HG03060 (cell line): ENCODE results near the gene COPS9.

Source experiments
- ATAC-seq: cut with Tn5 transposase; IDR thresholded peaks from one replicate; pipeline ENCODE4 v1.9.1; 2021; ENCODE audit warnings: low read depth, moderate number of reproducible peaks; ENCODE audit not compliant: unreplicated experiment

Gene COPS9

DNA sequence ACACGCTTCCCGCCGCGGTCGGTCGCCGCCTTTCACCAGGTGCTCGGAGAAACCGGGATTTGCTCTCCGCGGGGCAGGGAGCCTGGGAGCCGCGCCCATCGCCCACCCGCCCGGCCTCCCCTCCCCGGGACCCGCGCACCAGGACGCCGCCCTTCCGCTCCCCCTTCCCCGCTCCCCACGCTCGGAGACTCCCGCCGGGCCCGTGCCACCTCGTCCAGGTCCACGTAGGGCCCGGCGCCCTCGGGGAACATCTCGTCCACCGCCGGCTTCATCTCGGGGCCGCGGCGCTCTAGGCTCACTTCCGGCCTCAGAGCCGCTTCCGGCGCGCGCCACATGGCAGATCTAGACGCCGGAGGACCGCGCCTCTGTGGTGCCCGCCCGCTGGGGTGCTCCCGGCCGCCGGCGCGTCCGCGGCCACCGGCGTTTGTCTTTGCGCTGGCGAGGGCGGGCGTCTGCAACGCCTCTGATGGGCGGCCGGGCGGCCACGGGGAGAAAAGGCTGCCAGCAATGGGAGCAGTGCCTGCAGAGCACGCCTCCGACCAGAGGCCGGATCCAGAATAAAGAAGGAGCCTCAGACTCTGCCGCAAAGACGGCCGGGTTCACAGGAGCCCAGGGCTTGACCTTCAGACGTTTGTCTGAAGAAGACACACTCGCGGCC, at the start of gene COPS9:
TSS of gene COPS9 (minus strand) at position 293 of the 658 bp plus-strand sequence. CDS start at position 272, 21 bp downstream.
- no peak for ATAC-seq

DNA sequence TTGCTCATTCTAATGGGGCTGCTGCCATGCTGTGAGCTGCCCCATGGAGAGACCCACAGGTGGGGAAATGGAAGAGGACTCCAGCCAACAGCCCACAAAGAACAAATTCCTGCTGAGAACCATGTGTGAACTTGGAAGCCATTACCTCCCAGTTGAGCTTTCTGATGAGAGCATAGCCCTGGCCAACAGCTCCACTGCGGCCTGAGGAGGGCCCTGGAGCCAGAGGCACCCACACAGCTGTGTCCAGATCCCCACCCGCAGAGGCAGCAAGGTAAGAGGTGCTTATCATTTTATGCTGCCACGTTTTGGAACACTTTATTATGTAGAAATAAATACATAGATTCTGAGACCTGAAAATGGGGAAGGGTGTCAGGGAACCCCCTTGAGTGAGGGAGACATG, 48.6 kb upstream of the COPS9 start:
- ATAC-seq: no peak

DNA sequence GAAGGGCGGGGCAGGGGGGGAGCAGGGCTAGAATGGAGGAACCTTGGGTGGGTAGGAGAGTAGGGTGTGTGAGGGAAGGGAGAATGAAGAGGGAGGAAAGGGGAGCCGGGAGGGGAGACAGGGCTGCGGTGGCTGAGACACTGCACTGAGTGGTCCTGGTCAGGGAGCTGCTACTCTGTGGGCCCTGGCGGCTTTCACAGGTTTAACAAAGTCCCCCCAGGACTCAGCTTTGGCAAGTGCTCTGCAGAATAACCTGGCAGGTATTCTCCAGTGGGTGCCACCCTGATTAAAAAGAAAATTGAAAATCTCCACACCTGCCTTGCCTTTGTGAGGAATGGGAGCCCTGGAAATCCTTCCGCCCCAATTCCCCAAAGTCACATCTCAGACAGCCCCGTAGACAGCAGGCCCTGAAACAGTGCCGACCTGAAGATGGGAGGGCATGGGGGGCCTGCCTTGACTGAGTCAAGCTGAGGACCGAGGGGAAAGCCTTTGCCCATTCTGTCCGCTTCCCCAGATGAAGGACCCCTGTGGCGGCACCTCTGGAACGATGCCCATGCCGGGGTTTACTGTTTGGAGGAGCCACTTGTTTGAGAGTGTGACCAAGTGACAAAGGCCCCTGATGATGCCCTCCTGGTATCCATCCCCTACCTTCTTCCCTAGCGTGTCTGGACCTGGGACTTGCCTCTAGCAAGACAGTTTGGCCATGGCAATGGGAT, 47.9 kb upstream of the COPS9 start:
- ATAC-seq: no peak

DNA sequence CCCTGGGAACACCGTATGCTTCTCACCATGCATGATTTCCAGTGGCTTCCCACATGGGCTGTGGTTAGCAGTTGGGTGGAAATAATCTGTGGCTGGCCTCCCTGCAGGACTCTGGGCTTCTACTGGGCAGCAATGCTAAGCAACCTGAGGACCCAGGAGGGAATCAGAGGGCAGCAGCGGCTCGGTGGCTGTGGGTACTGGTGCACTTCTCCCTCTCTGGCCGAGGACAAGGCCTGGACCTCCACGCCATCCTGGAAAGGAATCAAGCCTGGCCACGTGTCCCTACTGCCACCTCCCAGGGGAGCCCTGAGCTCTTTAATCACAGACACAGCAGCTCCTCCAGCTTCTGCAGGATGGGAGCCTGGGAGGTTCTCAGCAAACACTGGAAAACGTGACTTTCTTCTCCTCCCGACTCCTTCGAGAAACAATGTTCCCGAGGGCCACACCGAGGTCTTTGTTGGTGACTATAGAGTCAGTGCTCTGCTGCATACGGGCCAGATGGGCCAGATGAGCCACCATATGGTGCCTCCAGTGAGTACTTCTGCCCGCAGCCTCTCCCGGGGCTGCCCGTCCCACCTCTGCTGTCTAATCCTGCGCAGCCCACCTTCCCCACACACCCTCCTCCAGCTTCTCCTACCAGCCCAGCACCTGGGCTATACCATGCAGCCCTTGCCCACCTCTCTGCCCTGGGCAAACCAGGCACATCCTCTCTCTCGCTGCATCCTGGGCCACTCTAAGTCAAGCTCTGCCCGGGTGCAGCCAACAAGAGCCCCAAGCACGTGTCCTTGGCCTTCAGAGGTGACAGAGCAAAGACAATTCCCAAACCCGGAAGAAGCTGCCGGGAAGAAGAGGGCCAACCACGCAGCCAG, 47.1 kb upstream of the COPS9 start:
- ATAC-seq: no peak

DNA sequence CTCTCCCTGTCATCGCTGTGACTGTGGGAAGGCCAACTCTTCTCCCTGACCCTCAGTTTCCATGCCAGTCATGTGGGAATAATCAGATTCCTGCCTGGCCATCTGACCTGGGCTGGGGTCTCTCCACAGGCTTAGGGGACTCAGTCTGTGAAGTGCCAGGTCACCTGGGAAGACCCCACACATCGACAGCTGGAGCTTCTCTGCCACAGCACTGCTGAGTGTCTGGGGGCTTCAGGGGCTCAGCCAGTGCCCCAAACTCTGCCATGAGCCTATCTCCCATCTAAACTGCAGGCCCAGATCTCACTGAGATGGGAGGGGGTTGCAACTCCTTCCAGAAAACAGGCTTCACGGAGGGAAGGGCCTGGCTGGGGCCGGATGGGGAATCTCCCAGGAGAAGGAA, 46.4 kb upstream of the COPS9 start:
- ATAC-seq: no peak

DNA sequence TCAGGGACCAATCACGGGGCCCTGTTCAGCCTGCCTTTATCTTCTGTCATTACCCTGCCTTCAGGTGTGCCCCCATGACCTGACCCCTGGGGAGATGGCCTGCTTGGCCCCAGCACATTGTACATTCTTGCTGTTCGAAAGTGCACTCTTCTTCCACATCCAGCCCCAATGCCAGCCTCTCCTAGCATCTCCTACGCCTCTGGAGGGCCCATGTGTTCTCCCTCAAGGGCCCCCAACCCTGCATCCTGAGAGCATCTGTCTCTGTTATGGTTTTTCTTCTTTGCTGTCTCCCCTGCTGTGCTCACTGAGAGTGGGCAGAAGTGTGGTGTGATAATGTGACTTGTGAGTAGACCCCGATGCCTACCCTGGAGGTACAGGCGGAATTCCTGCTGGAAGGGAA, 45.9 kb upstream of the COPS9 start:
- ATAC-seq: no peak

DNA sequence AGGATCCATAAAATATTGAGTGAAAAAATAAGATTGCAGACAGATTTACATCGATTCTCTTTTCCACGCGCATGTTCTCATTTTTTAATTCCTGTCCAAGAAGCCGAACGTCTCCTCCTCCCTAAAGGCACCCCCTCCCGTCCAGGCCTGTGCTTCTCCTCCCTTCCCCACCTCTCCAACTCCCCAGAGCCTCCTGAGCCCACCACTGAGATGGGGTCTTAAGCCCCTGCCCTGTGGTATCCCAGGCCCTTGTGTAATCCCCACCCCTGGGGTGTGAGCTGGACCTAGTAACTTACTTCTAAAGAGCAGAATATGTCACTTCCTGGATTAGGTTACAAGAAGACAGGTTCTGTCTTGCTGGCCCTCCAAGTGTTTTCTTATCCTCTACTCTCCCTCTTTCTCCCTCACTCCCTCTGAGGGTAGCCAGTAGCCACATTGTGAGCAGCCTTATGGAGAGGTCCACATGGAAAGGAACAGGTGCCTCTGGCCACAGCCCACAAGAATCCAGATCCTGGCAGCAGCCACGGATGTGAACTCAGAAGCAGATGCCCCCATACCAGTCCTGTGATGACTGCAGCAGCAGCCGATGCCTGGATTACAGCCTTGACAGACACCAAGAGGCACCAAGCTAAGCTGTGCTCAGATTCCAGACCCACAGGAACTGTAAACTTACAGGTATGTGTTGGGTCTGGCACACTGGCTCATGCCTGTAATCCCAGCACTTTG, 44.0 kb upstream of the COPS9 start:
- ATAC-seq: no peak

DNA sequence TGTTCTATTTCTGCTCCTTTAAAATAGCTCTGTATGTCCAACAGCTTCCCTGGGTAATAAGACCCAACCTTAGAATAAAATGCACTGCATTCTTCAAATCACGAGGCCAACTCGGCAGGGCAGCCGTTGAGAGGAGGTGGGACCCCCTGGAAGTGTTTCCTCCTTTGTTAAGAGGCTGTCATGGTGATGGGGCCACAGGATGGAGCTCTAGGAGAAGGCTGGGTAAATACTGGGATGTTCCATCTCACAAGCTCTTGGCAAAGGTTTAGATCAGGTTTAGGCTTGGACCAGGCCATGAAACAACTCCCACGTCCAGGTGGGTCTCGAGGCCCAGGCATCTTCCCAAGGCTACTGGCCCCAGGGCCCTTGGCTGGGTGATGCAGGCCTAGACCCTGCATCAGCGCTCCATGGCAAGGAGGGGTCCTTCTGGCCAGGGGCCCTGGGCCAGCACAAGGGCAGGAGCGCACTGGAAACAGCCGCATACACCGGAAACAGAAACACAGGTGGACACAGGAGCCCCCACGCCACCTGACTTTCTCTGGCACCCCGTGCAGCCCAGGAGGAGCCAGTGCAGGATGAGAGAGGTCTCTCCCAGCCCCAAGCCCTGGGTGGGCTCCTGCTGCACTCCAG, 43.2 kb upstream of the COPS9 start:
- ATAC-seq: no peak

DNA sequence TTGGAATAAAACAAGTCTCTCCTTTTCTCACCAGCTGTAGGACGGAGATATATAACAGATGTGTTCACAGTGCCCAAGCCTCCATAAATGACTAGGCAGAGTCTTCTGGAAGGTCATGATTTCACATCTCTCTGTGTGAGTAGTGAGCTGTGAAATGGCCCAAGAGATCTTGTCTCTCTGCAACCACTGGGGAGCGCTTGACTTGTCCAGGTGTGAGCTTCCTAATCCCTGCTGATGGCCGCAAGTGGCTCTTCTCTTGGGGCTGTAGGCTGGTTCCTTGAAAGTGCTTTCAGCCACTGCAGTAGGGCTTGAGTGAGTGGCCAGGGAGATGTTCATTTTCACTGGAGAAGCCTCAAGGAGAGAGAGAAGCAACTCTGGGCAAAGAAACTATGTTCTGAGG, 42.5 kb upstream of the COPS9 start:
- ATAC-seq: no peak

DNA sequence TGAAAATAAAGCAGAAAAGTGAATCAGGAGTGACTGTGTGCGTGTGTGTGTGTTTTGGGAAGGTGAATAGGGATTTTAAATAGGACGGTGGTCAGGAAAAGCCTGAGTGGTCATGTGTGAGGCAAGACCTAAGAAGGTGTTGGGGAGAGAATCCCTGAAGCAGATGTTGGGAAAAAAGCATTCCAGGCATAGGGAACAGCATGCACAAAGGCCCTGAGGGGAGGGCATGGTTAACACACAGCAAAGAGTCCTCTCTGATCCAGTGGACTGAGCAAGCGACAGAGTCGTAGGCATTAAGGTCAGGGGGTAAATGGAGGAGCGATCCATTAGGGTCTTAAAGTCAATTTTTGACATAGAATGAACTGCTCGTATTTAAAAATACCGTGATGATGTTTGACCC, 38.4 kb upstream of the COPS9 start:
- ATAC-seq: no peak

DNA sequence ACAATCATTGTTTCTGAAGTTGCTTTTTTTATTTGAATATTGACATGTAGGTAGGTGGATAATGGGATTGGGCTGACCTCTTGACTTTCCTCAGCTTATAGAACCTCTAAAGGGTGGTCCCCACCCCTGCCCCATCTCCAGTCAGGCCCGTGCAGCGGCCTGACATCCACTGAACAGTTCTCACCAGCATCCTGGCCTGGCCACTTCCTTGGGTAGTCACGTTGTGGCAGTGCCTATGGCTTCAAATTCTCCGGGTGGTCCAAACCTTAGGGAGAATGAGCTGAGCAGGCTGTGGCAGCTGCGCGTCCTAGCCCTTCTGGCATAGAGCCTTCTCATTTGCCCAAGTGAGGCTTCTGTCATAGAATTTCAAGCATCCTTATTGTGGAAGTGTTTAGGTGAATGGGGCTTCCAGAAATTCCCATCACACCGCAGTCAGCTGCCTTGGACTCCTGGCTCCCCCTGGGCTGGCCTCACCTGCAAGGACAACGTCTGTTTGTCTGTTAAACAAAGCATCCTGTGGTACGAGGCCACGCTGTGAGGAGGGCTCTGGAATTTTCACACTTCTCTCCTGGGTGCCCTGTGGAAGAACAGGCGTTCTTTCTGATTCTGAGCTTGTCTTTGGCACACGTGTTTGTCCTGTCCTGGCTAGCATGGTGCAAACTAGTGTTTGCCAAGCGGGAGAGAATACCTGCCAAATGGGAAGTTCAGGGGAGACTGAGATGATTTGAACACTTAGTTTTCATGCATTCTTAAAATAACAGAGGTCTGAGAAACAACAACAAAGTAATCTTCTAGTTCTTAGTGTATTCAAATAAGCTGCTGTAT, 36.2 kb upstream of the COPS9 start:
- no peak for ATAC-seq

DNA sequence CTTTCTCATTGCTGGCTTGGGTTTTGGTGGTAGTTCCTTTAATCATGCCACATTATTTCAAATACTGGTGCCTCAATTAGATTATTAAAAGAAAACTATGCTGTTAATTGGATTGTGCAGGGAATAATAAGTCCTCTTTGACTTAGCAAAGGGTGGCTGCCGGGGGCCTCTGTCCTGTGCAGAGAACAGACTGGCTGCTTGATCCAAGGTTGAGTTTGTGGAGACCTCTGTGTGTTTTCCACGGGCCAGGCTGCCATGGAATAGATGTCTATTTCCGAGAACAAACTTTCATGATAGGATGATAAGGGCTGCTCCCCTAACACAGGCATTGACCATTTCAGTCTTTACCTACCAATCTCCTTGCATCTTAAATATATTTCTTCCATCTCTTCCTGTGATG, 34.8 kb upstream of the COPS9 start:
- no peak for ATAC-seq

DNA sequence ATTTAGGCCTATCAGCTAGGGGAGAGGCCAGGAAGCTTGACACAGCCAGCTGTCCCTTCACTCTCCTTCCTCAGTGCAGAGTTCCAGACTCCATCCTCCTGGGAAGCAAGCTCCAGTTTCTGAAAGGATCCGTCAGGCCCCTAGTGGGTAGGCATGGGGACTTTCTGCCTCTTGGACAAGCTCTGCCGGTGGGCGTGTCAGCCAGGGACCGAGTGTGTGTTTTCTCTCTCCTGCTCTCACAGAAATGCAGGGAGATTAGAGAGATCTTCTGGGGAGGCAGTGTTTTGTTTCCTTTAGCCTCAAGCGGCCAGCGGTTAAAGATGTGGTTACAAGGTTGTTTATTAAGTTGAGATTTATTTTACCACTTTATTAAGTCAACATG, 34.2 kb upstream of the COPS9 start:
- ATAC-seq: no peak

DNA sequence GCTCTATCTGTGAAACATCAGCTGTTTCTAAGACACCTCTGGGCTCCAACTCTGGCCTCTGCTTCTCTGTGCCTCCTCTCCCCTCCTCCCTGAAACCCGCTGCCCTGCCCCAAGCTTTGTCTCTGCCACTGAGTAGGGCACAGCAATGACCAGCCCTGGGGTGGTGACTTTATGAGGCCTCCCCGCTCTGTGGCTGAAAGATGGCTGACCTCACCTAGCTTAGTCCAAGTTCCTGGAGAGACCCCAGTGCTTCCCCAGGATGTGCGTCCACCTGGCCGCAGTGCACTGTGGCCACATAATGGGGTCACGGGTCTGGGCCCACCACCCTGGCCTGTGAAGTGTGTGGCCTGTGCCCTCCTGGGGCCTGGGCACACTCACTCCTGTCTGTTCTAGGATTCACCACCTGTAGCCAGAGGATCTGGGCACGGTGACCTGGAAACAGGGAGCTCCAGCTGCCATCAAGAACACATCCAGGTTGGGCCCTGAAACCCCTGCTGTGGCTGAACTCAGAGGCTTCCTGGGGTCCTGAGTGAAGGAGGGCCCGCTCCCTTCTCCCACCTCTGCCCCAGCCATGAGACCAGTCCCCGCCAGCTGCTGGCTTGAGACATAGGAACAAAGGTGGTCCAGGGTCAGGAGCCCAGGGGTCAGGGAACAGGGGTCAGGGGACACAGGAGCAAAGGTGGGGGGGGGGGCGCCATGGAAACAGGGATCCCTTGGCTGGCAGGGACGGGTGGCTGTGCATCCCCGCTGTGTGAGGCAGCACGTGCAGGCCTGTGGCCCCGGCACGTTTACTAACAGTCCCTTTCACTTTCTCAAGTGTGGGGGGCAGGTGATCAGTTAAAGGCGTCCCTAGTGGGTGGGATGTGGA, 33.6 kb upstream of the COPS9 start:
- ATAC-seq: no peak

DNA sequence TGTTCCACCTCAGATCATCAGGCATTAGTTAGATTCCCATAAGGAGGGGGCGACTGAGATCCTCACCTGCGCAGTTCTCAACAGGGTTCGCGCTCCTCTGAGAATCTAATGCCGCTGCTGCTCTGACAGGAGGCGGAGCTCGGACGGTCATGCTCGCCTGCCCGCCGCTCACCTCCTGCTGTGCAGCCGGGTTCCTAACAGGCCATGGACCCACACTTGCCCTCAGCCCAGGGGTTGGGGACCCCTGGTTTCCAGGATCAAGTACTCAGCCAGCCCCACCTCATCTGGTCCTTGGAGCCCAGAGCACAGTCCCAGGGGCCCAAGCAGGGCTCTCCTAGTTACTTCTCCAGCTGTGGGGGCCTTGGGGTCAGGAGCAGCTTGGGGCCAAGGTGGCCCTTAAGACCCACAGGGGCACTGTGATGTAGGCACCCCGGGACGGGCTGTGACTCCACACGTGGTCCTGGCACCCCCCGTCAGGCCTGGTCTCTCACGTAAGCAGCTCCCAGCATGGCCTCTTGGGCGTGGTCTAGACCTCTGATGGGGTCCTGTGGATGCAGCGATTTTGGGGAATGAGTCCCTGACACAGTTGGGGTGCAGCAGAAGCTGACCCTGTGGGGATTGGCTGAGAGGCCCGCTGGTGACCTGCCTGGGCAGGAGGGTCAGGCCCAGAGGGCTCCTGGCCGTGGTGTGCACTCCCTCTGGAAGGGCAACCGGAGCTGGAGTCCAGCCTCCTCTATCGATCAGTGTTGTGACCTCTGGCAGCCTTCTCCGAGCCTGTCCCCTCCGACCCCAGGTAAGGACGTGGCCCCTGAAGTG, 32.6 kb upstream of the COPS9 start:
- no peak for ATAC-seq

DNA sequence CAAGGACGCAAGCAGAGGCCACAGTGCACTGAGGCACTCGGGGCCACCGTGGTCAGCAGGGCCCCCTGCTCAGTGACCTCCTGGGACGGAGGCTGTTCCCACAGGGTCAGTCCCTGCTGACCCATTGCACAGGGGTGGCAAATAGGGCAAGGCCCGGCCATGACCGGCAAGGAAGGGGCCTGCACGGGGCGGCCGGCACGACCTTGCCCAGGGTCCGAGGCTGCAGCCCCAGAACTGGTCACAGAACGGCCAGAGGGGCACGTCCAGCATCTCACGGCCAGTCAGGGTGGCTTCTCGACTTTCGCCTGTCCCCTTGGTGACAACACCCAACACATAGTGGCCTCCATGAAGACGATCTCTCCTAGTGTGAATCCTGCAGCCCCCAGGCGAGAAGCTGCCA, 31.9 kb upstream of the COPS9 start:
- no peak for ATAC-seq

DNA sequence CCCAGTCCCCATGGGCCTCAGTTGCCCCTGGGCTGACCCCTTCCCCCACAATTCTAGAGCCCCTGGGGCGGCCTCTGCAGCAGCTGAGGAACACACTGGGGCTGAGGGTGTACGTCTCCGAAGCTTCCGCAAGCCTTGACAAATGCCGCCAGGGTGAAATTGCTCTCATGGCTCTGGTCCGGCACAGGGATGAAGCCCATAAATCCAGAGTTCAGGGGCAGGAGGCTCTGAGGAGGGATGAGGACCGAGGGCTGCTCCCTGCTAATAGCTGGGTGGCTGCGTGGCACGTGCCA, 31.4 kb upstream of the COPS9 start:
- ATAC-seq: no peak
